Measurements from ENCODE around the gene SLC9A9. TPM values are rescaled to one million over a fixed set of nuclear protein-coding genes. Genes with fewer than 3 reads are reported as not detected.

Gene SLC9A9
- total RNA-seq, 8 experiments from 2014 or later = 0.29 to 11.3 (median 5.9) TPM

DNA sequence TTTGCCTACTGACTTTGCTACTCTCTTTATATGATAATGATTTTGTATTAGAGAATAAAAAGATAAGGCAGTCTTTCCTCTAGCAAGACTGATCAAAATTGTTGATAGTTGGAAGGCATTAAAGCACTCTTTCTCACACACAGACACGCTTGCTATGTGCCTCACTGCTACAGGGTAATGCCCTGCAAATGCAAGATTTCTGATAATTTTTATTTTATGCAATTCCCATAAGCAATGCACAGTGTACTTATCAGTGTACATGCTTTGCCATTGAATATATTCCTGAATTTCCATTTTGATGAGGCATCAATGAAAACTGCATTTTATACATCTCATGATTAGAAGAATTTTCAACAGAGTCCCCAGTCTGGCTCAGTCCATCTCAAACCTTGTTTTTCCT is 465.5 kb downstream of the SLC9A9 start:
- WGBS, 10 experiments = 9 to 100% (median 89%) methylated on average over 1 of the region's 1 CpG; no CpG with 5 or more reads in 2 of the 10 experiments
- Histone ChIP-seq H3K4me1 (replicated peaks in 1 of 2) (no peaks in the 10 kb centered on the region), H3K27ac (no peak overlapping the region), H3K4me3 (no peak overlapping the region)
- in situ Hi-C loops (cut with MboI; ENCODE audit: low pct_unique_long_range_greater_than_20kb in 2 of 9, low sequenced_read_pairs in 9 of 9, unreplicated experiment in 9 of 9) = no loop called here
- peak in 2 of 8 experiments; percentile 47 to 96 for ATAC-seq (replicated peaks in 6 of 8)

GRCh38 chr3:143380449-143380848 is 467.8 kb downstream of the SLC9A9 start:
- Histone ChIP-seq H3K27ac (no peak overlapping the region), H3K4me3 (no peak overlapping the region), H3K4me1 (replicated peaks in 1 of 2) (no peaks in the 10 kb centered on the region)
- in situ Hi-C loops (cut with MboI; ENCODE audit: low pct_unique_long_range_greater_than_20kb in 2 of 9, low sequenced_read_pairs in 9 of 9, unreplicated experiment in 9 of 9) = no loop called here
- no peak for ATAC-seq (replicated peaks in 6 of 8)

- no peak for ATAC-seq (replicated peaks in 6 of 8)
- Histone ChIP-seq H3K4me1 (replicated peaks in 1 of 2) (no peaks in the 10 kb centered on the region), H3K27ac (no peak overlapping the region), H3K4me3 (no peak overlapping the region)
- 83 to 100% (median 100%) methylated on average over 1 of the region's 1 CpG; no CpG with 5 or more reads in 6 of the 10 experiments for WGBS, 10 experiments
- in situ Hi-C loops (cut with MboI; ENCODE audit: low pct_unique_long_range_greater_than_20kb in 2 of 9, low sequenced_read_pairs in 9 of 9, unreplicated experiment in 9 of 9) = no loop called here
Measured at GRCh38 chr3:143375698-143376097, 472.6 kb downstream of the SLC9A9 start.

- 0 to 90% (median 62%) methylated on average over 1 of the region's 1 CpG; no CpG with 5 or more reads in 2 of the 10 experiments for WGBS, 10 experiments
- ATAC-seq (replicated peaks in 6 of 8) = no peak
- Histone ChIP-seq H3K4me3 (no peak overlapping the region), H3K27ac (no peak overlapping the region), H3K4me1 (replicated peaks in 1 of 2) (no peaks in the 10 kb centered on the region)
- in situ Hi-C loops (cut with MboI; ENCODE audit: low pct_unique_long_range_greater_than_20kb in 2 of 9, low sequenced_read_pairs in 9 of 9, unreplicated experiment in 9 of 9) = no loop called here
Measured at GRCh38 chr3:143367171-143367570, 481.1 kb downstream of the SLC9A9 start.

- ATAC-seq (replicated peaks in 6 of 8) = no peak
- H3K4me1 ChIP-seq (replicated peaks in 1 of 2) = no peaks in the 10 kb centered on the region
- in situ Hi-C loops (cut with MboI; ENCODE audit: low pct_unique_long_range_greater_than_20kb in 2 of 9, low sequenced_read_pairs in 9 of 9, unreplicated experiment in 9 of 9) = no loop called here
Measured at GRCh38 chr3:143366672-143367071, 481.6 kb downstream of the SLC9A9 start.

GRCh38 chr3:143363949-143364348 is 484.3 kb downstream of the SLC9A9 start:
- no peak overlapping the region for H3K27ac ChIP-seq
- peaks cover 0 to 2% of the 10 kb centered on the region in 2 donors for H3K4me1 ChIP-seq (replicated peaks in 1 of 2)
- ATAC-seq (replicated peaks in 6 of 8) = no peak
- in situ Hi-C loops (cut with MboI; ENCODE audit: low pct_unique_long_range_greater_than_20kb in 2 of 9, low sequenced_read_pairs in 9 of 9, unreplicated experiment in 9 of 9) = no loop called here
- H3K4me3 ChIP-seq = no peak overlapping the region
- 56 to 100% (median 91%) methylated on average over 1 of the region's 1 CpG; no CpG with 5 or more reads in 1 of the 10 experiments for WGBS, 10 experiments

More at GRCh38 chr3:143366672-143367071, 481.6 kb downstream of the SLC9A9 start:
- Histone ChIP-seq H3K27ac (no peak overlapping the region), H3K4me3 (no peak overlapping the region)
- 40 to 100% (median 77%) methylated on average over 1 of the region's 1 CpG; no CpG with 5 or more reads in 4 of the 10 experiments for WGBS, 10 experiments

- Histone ChIP-seq H3K4me3 (no peak overlapping the region), H3K27ac (no peak overlapping the region), H3K4me1 (replicated peaks in 1 of 2) (peaks cover 0 to 5% of the 10 kb centered on the region in 2 donors)
- WGBS, 10 experiments = 33 to 97% (median 86%) methylated on average over 1 to 3 of the region's 3 CpGs; no CpG with 5 or more reads in 1 of the 10 experiments
- no peak for ATAC-seq (replicated peaks in 6 of 8)
- in situ Hi-C loops (cut with MboI; ENCODE audit: low pct_unique_long_range_greater_than_20kb in 2 of 9, low sequenced_read_pairs in 9 of 9, unreplicated experiment in 9 of 9) = no loop called here
Measured at GRCh38 chr3:143363276-143363675, 485.0 kb downstream of the SLC9A9 start.

- in situ Hi-C loops (cut with MboI; ENCODE audit: low pct_unique_long_range_greater_than_20kb in 2 of 9, low sequenced_read_pairs in 9 of 9, unreplicated experiment in 9 of 9) = no loop called here
- Histone ChIP-seq H3K4me1 (replicated peaks in 1 of 2) (peaks cover 0 to 5% of the 10 kb centered on the region in 2 donors), H3K27ac (no peak overlapping the region), H3K4me3 (no peak overlapping the region)
- WGBS, 10 experiments = 43 to 100% (median 78%) methylated on average over 1 to 2 of the region's 2 CpGs
- no peak for ATAC-seq (replicated peaks in 6 of 8)
Measured at GRCh38 chr3:143362115-143362991, 485.9 kb downstream of the SLC9A9 start.

DNA sequence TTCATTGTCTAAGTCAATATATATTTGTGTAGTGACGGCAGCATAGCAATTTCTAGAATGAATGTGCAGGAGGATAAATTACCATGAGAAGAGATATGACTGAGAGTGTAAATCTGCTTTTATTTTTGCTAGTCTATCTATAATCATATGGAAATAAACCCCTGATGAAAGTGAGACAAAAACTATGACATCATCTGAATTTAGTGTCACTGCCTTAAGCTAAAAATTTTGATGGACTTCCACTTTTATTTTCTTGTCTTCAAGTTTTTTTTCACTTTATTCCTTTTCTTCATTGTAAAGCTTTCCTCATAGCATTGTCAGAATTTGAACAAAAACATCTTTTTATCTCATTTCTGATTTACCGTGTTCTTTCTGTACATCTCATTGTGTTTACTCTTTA is 486.7 kb downstream of the SLC9A9 start:
- H3K27ac ChIP-seq = no peak overlapping the region
- WGBS, 10 experiments = 86 to 100% (median 94%) methylated on average over 1 to 2 of the region's 2 CpGs
- peaks cover 0 to 5% of the 10 kb centered on the region in 2 donors for H3K4me1 ChIP-seq (replicated peaks in 1 of 2)
- in situ Hi-C loops (cut with MboI; ENCODE audit: low pct_unique_long_range_greater_than_20kb in 2 of 9, low sequenced_read_pairs in 9 of 9, unreplicated experiment in 9 of 9) = no loop called here
- H3K4me3 ChIP-seq = no peak overlapping the region
- ATAC-seq (replicated peaks in 6 of 8) = no peak

DNA sequence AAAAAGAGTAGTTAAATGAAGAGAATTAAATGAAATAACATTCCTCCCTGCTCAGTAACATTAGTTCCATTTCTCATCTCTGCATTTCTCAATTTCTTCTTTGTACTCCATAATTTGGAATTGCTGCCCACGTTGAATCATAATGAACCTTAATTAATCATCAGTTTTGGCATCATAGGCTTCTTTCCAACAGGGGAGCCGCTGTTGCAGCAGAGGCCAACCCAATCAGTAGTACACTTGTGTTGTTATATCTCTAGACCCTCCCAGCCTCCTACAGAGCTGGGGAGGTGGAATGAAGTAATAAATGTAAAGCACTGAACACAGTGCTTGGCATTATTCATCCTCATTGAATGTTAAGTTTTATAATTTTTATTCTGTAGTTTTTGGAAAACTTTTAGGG is 488.0 kb downstream of the SLC9A9 start:
- Histone ChIP-seq H3K27ac (no peak overlapping the region), H3K4me3 (no peak overlapping the region), H3K4me1 (replicated peaks in 1 of 2) (peaks cover 0 to 5% of the 10 kb centered on the region in 2 donors)
- ATAC-seq (replicated peaks in 6 of 8) = no peak
- 10 to 100% (median 50%) methylated on average over 1 to 2 of the region's 2 CpGs; no CpG with 5 or more reads in 2 of the 10 experiments for WGBS, 10 experiments
- in situ Hi-C loops (cut with MboI; ENCODE audit: low pct_unique_long_range_greater_than_20kb in 2 of 9, low sequenced_read_pairs in 9 of 9, unreplicated experiment in 9 of 9) = no loop called here

GRCh38 chr3:143358793-143359491 is 489.3 kb downstream of the SLC9A9 start:
- no peak overlapping the region for H3K27ac ChIP-seq
- H3K4me3 ChIP-seq = no peak overlapping the region
- in situ Hi-C loops (cut with MboI; ENCODE audit: low pct_unique_long_range_greater_than_20kb in 2 of 9, low sequenced_read_pairs in 9 of 9, unreplicated experiment in 9 of 9) = no loop called here
- peaks cover 0 to 5% of the 10 kb centered on the region in 2 donors for H3K4me1 ChIP-seq (replicated peaks in 1 of 2)
- WGBS, 10 experiments = 71 to 100% (median 91%) methylated on average over 1 to 4 of the region's 4 CpGs; no CpG with 5 or more reads in 2 of the 10 experiments
- ATAC-seq (replicated peaks in 6 of 8) = peak in 2 of 8 experiments; percentile 28 to 42

DNA sequence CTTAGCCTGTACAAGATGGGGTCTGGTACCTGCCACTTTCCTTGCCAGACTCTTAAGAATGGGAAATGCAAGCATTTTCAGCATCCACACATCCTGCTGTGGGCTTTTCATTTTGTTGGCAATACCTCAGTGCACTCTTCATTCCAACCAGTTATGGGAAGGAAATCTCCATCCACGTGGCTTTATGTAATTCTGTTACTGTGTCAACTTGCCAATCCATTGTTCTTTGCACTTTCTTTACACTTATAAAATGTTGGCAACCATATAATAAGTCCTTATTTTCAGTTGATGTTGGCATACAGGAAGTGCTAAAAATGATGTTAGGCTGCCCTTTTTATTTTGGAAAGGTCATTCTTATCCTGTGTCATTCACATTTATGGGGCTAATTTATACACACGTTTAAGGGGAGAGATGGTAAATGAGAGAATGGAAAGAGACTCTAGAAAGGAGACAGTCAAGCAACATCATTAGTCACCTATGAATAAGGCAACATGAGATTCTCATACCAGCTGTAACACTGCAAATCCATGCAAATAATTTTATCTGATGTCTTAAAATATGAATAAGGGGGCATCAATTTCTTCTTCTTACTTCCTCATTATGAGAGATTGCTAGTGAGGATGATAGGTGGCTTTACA is 490.0 kb downstream of the SLC9A9 start:
- no peak overlapping the region for H3K27ac ChIP-seq
- peaks cover 0 to 5% of the 10 kb centered on the region in 2 donors for H3K4me1 ChIP-seq (replicated peaks in 1 of 2)
- in situ Hi-C loops (cut with MboI; ENCODE audit: low pct_unique_long_range_greater_than_20kb in 2 of 9, low sequenced_read_pairs in 9 of 9, unreplicated experiment in 9 of 9) = no loop called here
- 0 to 86% (median 72%) methylated on average over 1 to 2 of the region's 2 CpGs; no CpG with 5 or more reads in 3 of the 10 experiments for WGBS, 10 experiments
- peak in 1 of 8 experiments; percentile 14 for ATAC-seq (replicated peaks in 6 of 8)
- H3K4me3 ChIP-seq = no peak overlapping the region

- Histone ChIP-seq H3K4me3 (no peak overlapping the region), H3K27ac (no peak overlapping the region), H3K4me1 (replicated peaks in 1 of 2) (peaks cover 0 to 5% of the 10 kb centered on the region in 2 donors)
- in situ Hi-C loops (cut with MboI; ENCODE audit: low pct_unique_long_range_greater_than_20kb in 2 of 9, low sequenced_read_pairs in 9 of 9, unreplicated experiment in 9 of 9) = no loop called here
- WGBS, 10 experiments = 32 to 100% (median 80%) methylated on average over 1 to 3 of the region's 3 CpGs; no CpG with 5 or more reads in 1 of the 10 experiments
- ATAC-seq (replicated peaks in 6 of 8) = peak in 1 of 8 experiments; percentile 66
Measured at GRCh38 chr3:143357700-143358099, 490.6 kb downstream of the SLC9A9 start.

All from motor neuron (in vitro differentiated cells).